A673 (cell line): ENCODE data around the gene KHDC1. TPM values are rescaled to one million over a fixed set of nuclear protein-coding genes. Genes with fewer than 3 reads are reported as not detected.
"Not testable (repeated sequence)": the region's sequence is repeated elsewhere in the genome, so short reads cannot be mapped to it uniquely, and the experiment has no call there.

Experiments
- BruUV-seq: library from RNA; stranded (reverse); fragments of 400-500 nt; replicated peaks from 2 replicates; lab custom pipeline; 2021; lab: Mats Ljungman, UMichigan
- CTCF ChIA-PET: fragments of 300-600 bp; sonication (Branson Sonifier 250); formaldehyde crosslinking; loops from one replicate; lab custom pipeline; 2022; ENCODE audit warnings: antibody characterized with exemption; lab: Charles Lee
- POLR2A ChIA-PET: fragments of 300-600 bp; sonication (Branson Sonifier 250); formaldehyde crosslinking; loops from one replicate; lab custom pipeline; 2022; ENCODE audit warnings: antibody characterized with exemption; ENCODE audit not compliant: low non-redundant PET; lab: Charles Lee
- DNase-seq: peaks from one replicate; pipeline ENCODE4 v3.0.0-alpha.2; 2015; ENCODE audit warnings: low spot score
- H3K27ac ChIP-seq: fragments of 200-600 bp; sonication (generic); 2 replicates; pipeline ENCODE4 v1.5.1; 2016; ENCODE audit warnings: mixed run types, low read depth, mild to moderate bottlenecking, mixed read lengths, antibody characterized with exemption, low read length; ENCODE audit not compliant: poor library complexity, severe bottlenecking
- H3K27me3 ChIP-seq: fragments of 200-600 bp; sonication (generic); replicated peaks from 2 replicates; pipeline ENCODE4 v1.6.1; 2017; ENCODE audit warnings: mixed run types, low read depth, mild to moderate bottlenecking, mixed read lengths, antibody characterized with exemption, low read length; ENCODE audit not compliant: insufficient read depth, poor library complexity
- H3K36me3 ChIP-seq: fragments of 200-600 bp; sonication (generic); 2 replicates; pipeline ENCODE4 v1.6.1; 2016; ENCODE audit warnings: mixed run types, mild to moderate bottlenecking, mixed read lengths, antibody characterized with exemption, low read length; ENCODE audit not compliant: insufficient read depth, poor library complexity, severe bottlenecking
- H3K4me1 ChIP-seq: fragments of 200-600 bp; sonication (generic); 2 replicates; pipeline ENCODE4 v1.6.1; 2017; ENCODE audit warnings: mixed run types, mild to moderate bottlenecking, mixed read lengths, antibody characterized with exemption, low read length; ENCODE audit not compliant: insufficient read depth, poor library complexity, severe bottlenecking
- H3K4me3 ChIP-seq: fragments of 200-600 bp; sonication (generic); 2 replicates; pipeline ENCODE4 v1.5.1; 2016; ENCODE audit warnings: low read depth, mixed run types, mild to moderate bottlenecking, mixed read lengths, low read length; ENCODE audit not compliant: poor library complexity, severe bottlenecking
- H3K9me3 ChIP-seq: fragments of 200-600 bp; sonication (generic); 2 replicates; pipeline ENCODE4 v1.6.1; 2016; ENCODE audit warnings: mixed run types, low read depth, mild to moderate bottlenecking, mixed read lengths, antibody characterized with exemption, low read length; ENCODE audit not compliant: poor library complexity, severe bottlenecking
- EZH2 ChIP-seq: fragments of 200-600 bp; sonication (generic); IDR thresholded peaks from 2 replicates; pipeline ENCODE4 v1.6.1; 2017; ENCODE audit warnings: borderline replicate concordance, low read depth, mild to moderate bottlenecking, mixed read lengths, antibody characterized with exemption, low read length; ENCODE audit not compliant: poor library complexity, severe bottlenecking
- intact Hi-C: fragments of 100-400 bp; cut with micrococcal nuclease; formaldehyde crosslinking; loops from one replicate; pipeline ENCODE4 v1.10.0; 2022; ENCODE audit not compliant: unreplicated experiment
- total RNA-seq: library from RNA; stranded (reverse); gene quantifications from 2 replicates; pipeline ENCODE4 v1.2.3, GENCODE V29; 2021
- TF ChIP-seq, protein P1 (sequence below): fragments of 300-800, 200-600 bp; sonication (generic); conservative IDR thresholded peaks from 2 replicates; pipeline ENCODE4 v1.5.1; 2017; ENCODE audit warnings: low read depth, mild to moderate bottlenecking, antibody characterized with exemption, low read length, moderate library complexity, mixed read lengths

Gene KHDC1
- total RNA-seq, 1 experiment from 2014 or later, result 11.1 TPM

- Histone ChIP-seq H3K27me3 (no peaks in the 10 kb centered on the region), H3K36me3 (no peaks in the 10 kb centered on the region), H3K9me3 (no peaks in the 10 kb centered on the region), H3K4me1 (peaks cover 13% of the 10 kb centered on the region), H3K27ac (no peak overlapping the region), H3K4me3 (no peak overlapping the region)
- intact Hi-C loops, result no loop called here
- CTCF ChIA-PET, result no interaction called here
- DNase-seq, result peak; percentile 17
- POLR2A ChIA-PET, result no interaction called here
- BruUV-seq, result no TSS peak
- no peak for TF ChIP-seq EZH2
- TF ChIP-seq, protein P1, sequence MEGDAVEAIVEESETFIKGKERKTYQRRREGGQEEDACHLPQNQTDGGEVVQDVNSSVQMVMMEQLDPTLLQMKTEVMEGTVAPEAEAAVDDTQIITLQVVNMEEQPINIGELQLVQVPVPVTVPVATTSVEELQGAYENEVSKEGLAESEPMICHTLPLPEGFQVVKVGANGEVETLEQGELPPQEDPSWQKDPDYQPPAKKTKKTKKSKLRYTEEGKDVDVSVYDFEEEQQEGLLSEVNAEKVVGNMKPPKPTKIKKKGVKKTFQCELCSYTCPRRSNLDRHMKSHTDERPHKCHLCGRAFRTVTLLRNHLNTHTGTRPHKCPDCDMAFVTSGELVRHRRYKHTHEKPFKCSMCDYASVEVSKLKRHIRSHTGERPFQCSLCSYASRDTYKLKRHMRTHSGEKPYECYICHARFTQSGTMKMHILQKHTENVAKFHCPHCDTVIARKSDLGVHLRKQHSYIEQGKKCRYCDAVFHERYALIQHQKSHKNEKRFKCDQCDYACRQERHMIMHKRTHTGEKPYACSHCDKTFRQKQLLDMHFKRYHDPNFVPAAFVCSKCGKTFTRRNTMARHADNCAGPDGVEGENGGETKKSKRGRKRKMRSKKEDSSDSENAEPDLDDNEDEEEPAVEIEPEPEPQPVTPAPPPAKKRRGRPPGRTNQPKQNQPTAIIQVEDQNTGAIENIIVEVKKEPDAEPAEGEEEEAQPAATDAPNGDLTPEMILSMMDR, result no peak
Measured at GRCh38 chr6:73200735-73201134, 62.3 kb downstream of the KHDC1 start.

DNA sequence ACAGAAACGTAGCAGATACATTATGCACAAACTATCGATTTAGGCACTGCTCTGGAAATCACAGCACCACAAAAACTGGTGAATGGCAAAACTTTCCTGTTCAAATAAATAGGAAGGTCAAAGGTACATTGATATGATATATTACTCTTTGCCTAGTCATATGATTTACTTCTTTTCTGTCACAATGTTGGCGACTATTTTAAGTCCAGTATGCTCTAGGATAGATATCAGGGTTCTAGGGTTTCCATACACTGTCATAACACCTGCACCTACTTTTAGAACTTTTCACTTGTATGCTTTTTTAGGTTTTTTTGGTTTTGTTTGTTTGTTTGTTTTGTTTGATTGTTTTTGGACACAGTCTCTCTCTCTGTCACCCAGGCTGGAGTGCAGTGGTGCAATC, 62.7 kb downstream of the KHDC1 start:
- TF ChIP-seq EZH2, result no peak
- TF ChIP-seq, protein P1, result no peak
- no peak overlapping the region for H3K4me3 ChIP-seq
- H3K27ac ChIP-seq, result no peak overlapping the region
- POLR2A ChIA-PET, result no interaction called here
- DNase-seq, result no peak
- H3K36me3 ChIP-seq, result no peaks in the 10 kb centered on the region
- H3K9me3 ChIP-seq, result no peaks in the 10 kb centered on the region
- H3K27me3 ChIP-seq, result no peaks in the 10 kb centered on the region
- peaks cover 13% of the 10 kb centered on the region for H3K4me1 ChIP-seq
- intact Hi-C loops, result no loop called here
- no TSS peak for BruUV-seq
- CTCF ChIA-PET, result no interaction called here

DNA sequence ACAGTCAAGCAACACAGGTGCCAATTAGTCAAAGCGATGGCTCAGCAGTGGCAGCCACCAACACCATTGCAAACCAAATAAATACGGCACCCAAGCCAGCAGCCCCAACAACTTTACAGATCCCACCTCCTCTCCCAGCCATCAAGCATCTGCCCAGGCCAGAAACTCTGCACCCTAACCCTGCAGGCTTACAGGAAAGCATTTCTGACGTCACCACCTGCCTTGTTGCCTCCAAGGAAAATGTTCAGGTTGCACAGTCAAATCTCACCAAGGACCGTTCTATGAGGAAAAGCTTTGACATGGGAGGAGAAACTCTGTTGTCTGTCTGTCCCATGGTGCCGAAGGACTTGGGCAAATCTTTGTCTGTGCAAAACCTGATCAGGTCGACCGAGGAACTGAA, 68.3 kb downstream of the KHDC1 start:
- no peak overlapping the region for H3K27ac ChIP-seq
- H3K36me3 ChIP-seq, result no peaks in the 10 kb centered on the region
- ChIA-PET POLR2A (no interaction called here), CTCF (no interaction called here)
- no peaks in the 10 kb centered on the region for H3K27me3 ChIP-seq
- intact Hi-C loops, result no loop called here
- TF ChIP-seq, protein P1, result no peak
- no peak for TF ChIP-seq EZH2
- peaks cover 13% of the 10 kb centered on the region for H3K4me1 ChIP-seq
- no TSS peak for BruUV-seq
- DNase-seq, result no peak
- H3K9me3 ChIP-seq, result no peaks in the 10 kb centered on the region
- H3K4me3 ChIP-seq, result no peak overlapping the region

DNA sequence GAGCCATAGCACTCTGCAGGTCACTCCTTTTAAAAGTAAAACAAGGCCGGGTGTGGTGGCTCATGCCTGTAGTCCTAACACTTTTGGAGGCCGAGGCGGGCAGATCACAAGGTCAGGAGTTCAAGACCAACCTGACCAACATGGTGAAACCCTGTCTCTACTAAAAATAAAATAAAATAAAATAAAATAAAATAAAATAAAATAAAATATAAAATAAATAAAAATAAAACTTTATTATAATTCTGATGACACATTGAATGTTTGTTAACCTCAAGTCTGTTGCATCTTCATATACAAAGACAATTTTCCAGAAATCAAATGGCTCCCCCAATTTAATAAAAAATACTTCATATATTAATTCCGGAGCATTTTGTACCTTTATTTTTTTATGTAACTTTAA, 69.7 kb downstream of the KHDC1 start:
- H3K9me3 ChIP-seq, H3K27ac ChIP-seq, DNase-seq, intact Hi-C loops, H3K36me3 ChIP-seq, H3K27me3 ChIP-seq, BruUV-seq, POLR2A ChIA-PET, H3K4me3 ChIP-seq, CTCF ChIA-PET, H3K4me1 ChIP-seq: not testable (repeated sequence)
